ENCODE data around the gene PHACTR4. TPM values are rescaled to one million over a fixed set of nuclear protein-coding genes. Genes with fewer than 3 reads are reported as not detected.

Gene PHACTR4
- total and polyA plus RNA-seq, 2 of the 13 experiments (the other 11 are each of a cell fraction or from before 2014, with no cell fraction given), result 13.9 to 17.1 TPM

GRCh38 chr1:28322194-28322593 is 47.3 kb upstream of the PHACTR4 start (continued):
- TF ChIP-seq SNAPC4 (CRISPR knock-in tag; IDR thresholded peaks at IDR 0.05), result no peak
- no peak for TF ChIP-seq ZNF468 (CRISPR knock-in tag; IDR thresholded peaks at IDR 0.05)
- TF ChIP-seq TRIM22 (IDR thresholded peaks at IDR 0.05), result no peak
- TF ChIP-seq NCOA5 (CRISPR knock-in tag; IDR thresholded peaks at IDR 0.05), result no peak
- no peak for TF ChIP-seq ZSCAN29 (CRISPR knock-in tag; conservative IDR thresholded peaks at IDR 0.05)
- TF ChIP-seq CEBPZ (IDR thresholded peaks at IDR 0.05; ENCODE audit: low read length), result no peak
- no peak for TF ChIP-seq HNRNPLL (IDR thresholded peaks at IDR 0.05; ENCODE audit: low read depth, low read length, poor library complexity, severe bottlenecking)
- TF ChIP-seq ZNF124 (CRISPR knock-in tag; IDR thresholded peaks at IDR 0.05), result no peak
